CD4-positive, CD25-positive, alpha-beta regulatory T cell (primary cell): ENCODE measurements around the gene TMEM258. TPM values are rescaled to one million over a fixed set of nuclear protein-coding genes. Genes with fewer than 3 reads are reported as not detected.

Source experiments
- ATAC-seq, 2 donors: fragments of 150-1000 bp; cut with Tn5 transposase; one replicate each; pipeline ENCODE4 v1.10.0; 2021; ENCODE audit warnings: low read depth in 2 of 2, moderate number of reproducible peaks in 2 of 2, moderate library complexity in 1 of 2
- DNase-seq, 3 donors: peaks; one replicate each; pipeline versions ENCODE4 v3.0.0 to v3.0.0-alpha.2; 2012 to 2022; ENCODE audit warnings: mixed read lengths in 1 of 3
- H3K27ac ChIP-seq: one replicate; pipeline ENCODE4 v1.7.0; 2013; ENCODE audit warnings: mild to moderate bottlenecking, low read length; ENCODE audit not compliant: insufficient read depth, poor library complexity, severe bottlenecking
- H3K27me3 ChIP-seq: one replicate; pipeline ENCODE4 v1.7.0; 2013; ENCODE audit warnings: low read length; ENCODE audit not compliant: control insufficient read depth, insufficient read depth
- H3K36me3 ChIP-seq: one replicate; pipeline ENCODE4 v1.7.0; 2013; ENCODE audit warnings: mild to moderate bottlenecking, low read length, moderate library complexity; ENCODE audit not compliant: control insufficient read depth, insufficient read depth
- H3K4me1 ChIP-seq: 2 replicates; pipeline ENCODE4 v1.7.0; 2013; ENCODE audit warnings: mild to moderate bottlenecking, low read length; ENCODE audit not compliant: insufficient read depth, control insufficient read depth, poor library complexity, severe bottlenecking
- H3K4me3 ChIP-seq: one replicate; pipeline ENCODE4 v1.7.0; 2013; ENCODE audit warnings: low read depth, mild to moderate bottlenecking, low read length, moderate library complexity
- H3K9me3 ChIP-seq, 2 experiments: 1 replicate in 1 of 2; 2 replicates in 1 of 2; pipeline ENCODE4 v1.7.0; 2013; ENCODE audit warnings: low read length in 2 of 2, mild to moderate bottlenecking in 1 of 2, moderate library complexity in 1 of 2; ENCODE audit not compliant: control insufficient read depth in 2 of 2
- H3K27ac Mint-ChIP-seq, 3 donors: one replicate each; pipeline ENCODE4 v1.8.0; 2020 to 2022; ENCODE audit warnings: mild to moderate bottlenecking in 3 of 3, mixed read lengths in 3 of 3, moderate library complexity in 2 of 3
- H3K27me3 Mint-ChIP-seq: one replicate; pipeline ENCODE4 v1.8.0; 2022; ENCODE audit warnings: mild to moderate bottlenecking, mixed read lengths
- H3K36me3 Mint-ChIP-seq: one replicate; pipeline ENCODE4 v1.8.0; 2020; ENCODE audit warnings: mixed read lengths
- H3K4me1 Mint-ChIP-seq, 4 donors: one replicate each; pipeline ENCODE4 v1.8.0; 2020 to 2022; ENCODE audit warnings: mixed read lengths in 4 of 4, mild to moderate bottlenecking in 1 of 4
- H3K4me3 Mint-ChIP-seq, 4 donors: one replicate each; pipeline ENCODE4 v1.8.0; 2020 to 2022; ENCODE audit warnings: mild to moderate bottlenecking in 4 of 4, mixed read lengths in 4 of 4, moderate library complexity in 3 of 4
- H3K9me3 Mint-ChIP-seq, 7 donors: one replicate each; pipeline ENCODE4 v1.8.0; 2020 to 2022; ENCODE audit warnings: mixed read lengths in 7 of 7, mild to moderate bottlenecking in 3 of 7, moderate library complexity in 2 of 7
- polyA plus RNA-seq, 4 donors: library from polyadenylated mRNA; unstranded; fragments of 300-500 nt; fragmentation: Illumina TruSeq; gene quantifications; one replicate each; pipeline ENCODE4 v1.2.3, GENCODE V29; 2021
- total RNA-seq: library from RNA; stranded (reverse); gene quantifications from one replicate; pipeline ENCODE4 v1.2.3, GENCODE V29; 2022

Gene TMEM258
- total and polyA plus RNA-seq, 5 donors from 2014 or later = 71.7 to 283 (median 219) TPM

- Histone ChIP-seq H3K4me1 (peaks cover 30% of the 10 kb centered on the region), H3K36me3 (no peaks in the 10 kb centered on the region), H3K27me3 (peaks cover 4% of the 10 kb centered on the region), H3K27ac (no peak overlapping the region), H3K4me3 (no peak overlapping the region), H3K9me3 (no peaks in the 10 kb centered on the region)
- Mint-ChIP-seq H3K27me3 (peaks cover 64% of the 10 kb centered on the region), H3K4me3 (peak overlapping the region in 1 of 4 donors; percentile 62), H3K9me3 (no peaks in the 10 kb centered on the region), H3K27ac (no peak overlapping the region), H3K4me1 (peaks cover 4 to 31% (median 5%) of the 10 kb centered on the region in 4 donors), H3K36me3 (no peaks in the 10 kb centered on the region)
- ATAC-seq (no peak), DNase-seq (no peak)
Measured at GRCh38 chr11:61829806-61830205, 37.4 kb upstream of the TMEM258 start.

DNA sequence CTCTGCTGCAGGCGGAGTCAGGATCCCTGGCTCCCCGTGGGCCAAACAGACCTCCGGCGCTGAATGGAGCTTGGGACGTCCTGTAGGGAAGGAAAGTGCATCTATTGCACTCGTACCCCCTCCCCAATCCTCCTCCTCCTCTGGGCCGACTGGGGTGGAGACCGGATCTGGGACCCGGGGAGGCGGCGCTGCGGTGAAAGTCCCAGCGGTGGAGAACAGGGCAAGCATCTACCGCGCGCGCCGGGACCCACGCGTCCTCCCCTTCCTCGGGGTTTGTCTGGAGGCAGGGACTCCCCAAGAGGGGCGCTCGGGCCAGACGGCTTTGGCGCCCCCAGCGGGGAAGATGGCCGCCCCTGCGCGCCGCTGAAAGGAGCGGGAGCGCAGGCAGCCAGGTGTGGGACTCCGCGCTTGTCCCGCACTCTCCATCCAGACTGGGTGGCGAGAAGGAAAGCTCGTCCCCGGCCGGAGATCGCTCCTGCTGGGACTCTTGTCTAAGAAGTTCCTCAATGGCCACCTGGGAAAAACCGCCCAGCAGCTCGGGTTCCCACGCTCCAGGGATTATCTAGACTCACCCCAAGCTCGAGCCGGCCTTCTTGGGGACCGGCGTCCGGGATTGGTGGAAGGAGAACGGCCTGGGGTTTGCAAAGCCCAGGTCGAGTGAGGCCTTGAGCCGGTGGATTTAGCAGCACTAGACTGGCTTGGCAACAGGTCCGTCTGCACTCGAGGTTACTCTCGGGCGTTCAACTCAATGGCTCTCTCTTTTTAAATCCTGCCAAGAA lies 36.4 kb upstream of the TMEM258 start:
- H3K4me1 ChIP-seq = peaks cover 21% of the 10 kb centered on the region

DNA sequence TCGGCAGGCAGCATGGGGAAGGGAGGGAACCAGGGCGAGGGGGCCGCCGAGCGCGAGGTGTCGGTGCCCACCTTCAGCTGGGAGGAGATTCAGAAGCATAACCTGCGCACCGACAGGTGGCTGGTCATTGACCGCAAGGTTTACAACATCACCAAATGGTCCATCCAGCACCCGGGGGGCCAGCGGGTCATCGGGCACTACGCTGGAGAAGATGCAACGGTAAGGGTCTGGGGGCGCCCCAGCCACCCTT lies 35.9 kb upstream of the TMEM258 start:
- Mint-ChIP-seq H3K27ac (no peak overlapping the region), H3K27me3 (peaks cover 73% of the 10 kb centered on the region)
- peaks cover 21% of the 10 kb centered on the region for H3K4me1 ChIP-seq

More for the DNA sequence above, 36.4 kb upstream of the TMEM258 start:
- no peaks in the 10 kb centered on the region for H3K9me3 ChIP-seq
- Mint-ChIP-seq H3K27me3 (peaks cover 71% of the 10 kb centered on the region), H3K36me3 (no peaks in the 10 kb centered on the region), H3K4me3 (peak overlapping the region in 3 of 4 donors; percentile 62 to 77 (median 74)), H3K9me3 (peaks cover 0 to 1% (median 0%) of the 10 kb centered on the region in 7 donors), H3K27ac (peak overlapping the region in 1 of 3 donors; percentile 62), H3K4me1 (peaks cover 3 to 22% (median 5%) of the 10 kb centered on the region in 4 donors)
- DNase-seq = peak in 1 of 3 donors; percentile 33
- H3K4me3 ChIP-seq = no peak overlapping the region
- H3K27me3 ChIP-seq = peaks cover 4% of the 10 kb centered on the region
- H3K36me3 ChIP-seq = no peaks in the 10 kb centered on the region
- ATAC-seq = no peak
- H3K27ac ChIP-seq = no peak overlapping the region

GRCh38 chr11:61827571-61828378 lies 35.4 kb upstream of the TMEM258 start, which contains the start of gene FADS2:
FADS2 (plus strand) TSS chr11:61828300; CDS start chr11:61828391, 91 bp downstream.
- peaks cover 4% of the 10 kb centered on the region for H3K27me3 ChIP-seq
- Mint-ChIP-seq H3K4me3 (peak within 1 kb of the TSS; percentile 35 to 77 (median 68)), H3K27me3 (peaks cover 78% of the 10 kb centered on the region), H3K27ac (peak within 1 kb of the TSS in 2 of 3 donors; percentile 43 to 62), H3K36me3 (no peaks in the 10 kb centered on the region), H3K9me3 (peaks cover 0 to 1% (median 0%) of the 10 kb centered on the region in 7 donors), H3K4me1 (peaks cover 0 to 16% (median 3%) of the 10 kb centered on the region in 4 donors)
- no peak within 1 kb of the TSS for H3K27ac ChIP-seq
- DNase-seq (peak in 1 of 3 donors; percentile 80), ATAC-seq (peak; percentile 31 to 54)
- H3K36me3 ChIP-seq = no peaks in the 10 kb centered on the region
- no peaks in the 10 kb centered on the region for H3K9me3 ChIP-seq
- no peak within 1 kb of the TSS for H3K4me3 ChIP-seq
- peaks cover 21% of the 10 kb centered on the region for H3K4me1 ChIP-seq

More for the DNA sequence above, 35.9 kb upstream of the TMEM258 start:
- Histone ChIP-seq H3K27ac (no peak overlapping the region), H3K27me3 (peaks cover 4% of the 10 kb centered on the region), H3K9me3 (no peaks in the 10 kb centered on the region), H3K4me3 (no peak overlapping the region), H3K36me3 (no peaks in the 10 kb centered on the region)
- peak overlapping the region in 3 of 4 donors; percentile 62 to 77 (median 74) for H3K4me3 Mint-ChIP-seq
- H3K36me3 Mint-ChIP-seq = no peaks in the 10 kb centered on the region
- DNase-seq (no peak), ATAC-seq (no peak)
- H3K9me3 Mint-ChIP-seq = peaks cover 0 to 1% (median 0%) of the 10 kb centered on the region in 7 donors
- H3K4me1 Mint-ChIP-seq = peaks cover 0 to 18% (median 3%) of the 10 kb centered on the region in 4 donors

GRCh38 chr11:61826930-61827570 lies 34.7 kb upstream of the TMEM258 start:
- H3K9me3 Mint-ChIP-seq = peaks cover 0 to 1% (median 0%) of the 10 kb centered on the region in 7 donors

DNA sequence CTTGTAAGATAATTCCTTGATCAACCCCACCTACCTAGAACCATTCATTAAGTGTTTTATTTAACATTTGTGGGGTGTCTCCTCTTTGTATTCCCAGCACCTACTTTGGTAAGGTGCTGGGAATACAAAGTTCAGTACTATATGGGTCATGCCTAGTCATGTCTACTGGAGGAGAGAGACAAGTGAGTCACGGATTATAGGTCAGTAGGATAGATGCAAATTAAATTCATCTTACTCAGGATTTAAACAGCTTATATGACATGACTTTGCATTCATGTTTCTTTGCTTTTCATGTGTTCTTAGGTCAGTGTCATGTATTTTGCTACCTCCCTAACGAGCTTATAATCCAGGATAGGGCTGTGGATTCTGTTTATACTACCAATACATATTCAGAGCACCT lies 27.8 kb upstream of the TMEM258 start:
- Histone ChIP-seq H3K9me3 (no peaks in the 10 kb centered on the region), H3K27ac (no peak overlapping the region), H3K27me3 (peaks cover 4% of the 10 kb centered on the region), H3K4me1 (peaks cover 22% of the 10 kb centered on the region), H3K36me3 (no peaks in the 10 kb centered on the region), H3K4me3 (no peak overlapping the region)
- ATAC-seq = no peak
- Mint-ChIP-seq H3K27ac (no peak overlapping the region), H3K4me3 (no peak overlapping the region), H3K27me3 (peaks cover 69% of the 10 kb centered on the region), H3K36me3 (no peaks in the 10 kb centered on the region), H3K4me1 (peaks cover 0 to 12% (median 6%) of the 10 kb centered on the region in 4 donors), H3K9me3 (peaks cover 0 to 1% (median 0%) of the 10 kb centered on the region in 7 donors)
- no peak for DNase-seq

More at GRCh38 chr11:61826930-61827570, 34.7 kb upstream of the TMEM258 start:
- Mint-ChIP-seq H3K4me3 (peak overlapping the region; percentile 35 to 75 (median 52)), H3K27ac (peak overlapping the region in 1 of 3 donors; percentile 43), H3K27me3 (peaks cover 82% of the 10 kb centered on the region), H3K4me1 (peaks cover 0 to 16% (median 3%) of the 10 kb centered on the region in 4 donors), H3K36me3 (no peaks in the 10 kb centered on the region)
- Histone ChIP-seq H3K27ac (no peak overlapping the region), H3K4me3 (no peak overlapping the region), H3K27me3 (peaks cover 4% of the 10 kb centered on the region), H3K4me1 (peaks cover 21% of the 10 kb centered on the region), H3K36me3 (no peaks in the 10 kb centered on the region), H3K9me3 (no peaks in the 10 kb centered on the region)
- no peak for DNase-seq
- ATAC-seq = no peak

DNA sequence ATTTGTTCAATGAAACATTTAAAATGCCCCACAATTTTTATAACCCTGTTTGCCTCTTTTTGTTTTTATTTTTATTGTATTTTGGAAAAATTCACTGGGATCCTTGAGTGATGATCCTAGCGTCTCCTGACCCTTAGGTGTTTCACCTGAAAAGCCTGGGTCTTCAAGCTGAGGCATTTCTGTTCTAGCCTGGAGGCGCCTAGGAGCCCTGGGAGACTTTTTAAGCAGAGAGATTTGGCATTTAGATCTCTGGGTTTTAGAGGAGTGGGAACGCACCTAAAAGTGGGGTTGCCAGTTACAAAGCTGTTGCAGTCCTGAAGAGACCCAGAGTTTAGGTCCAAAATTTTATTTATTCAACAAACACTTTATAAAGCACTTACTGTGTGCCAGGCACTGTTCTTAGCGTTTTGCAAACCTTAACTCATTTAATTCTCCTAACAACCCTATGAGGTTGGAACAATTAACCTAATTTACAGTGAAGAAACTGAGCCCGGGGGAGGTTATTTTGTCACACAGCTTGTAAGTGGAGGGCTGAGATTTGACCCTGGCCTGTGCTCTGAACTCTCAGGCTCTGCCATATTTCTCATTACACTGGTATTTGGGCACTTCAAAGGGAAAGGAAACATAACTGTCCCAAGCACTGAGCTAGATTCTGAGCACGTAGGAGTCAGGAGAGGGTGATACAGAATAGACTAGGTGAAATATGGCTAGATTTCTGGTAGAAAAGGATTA lies 25.2 kb upstream of the TMEM258 start:
- H3K27ac Mint-ChIP-seq = peak overlapping the region in 1 of 3 donors; percentile 38
- peak overlapping the region; percentile 72 to 88 (median 84) for H3K4me3 Mint-ChIP-seq
- H3K27ac ChIP-seq = no peak overlapping the region
- H3K4me3 ChIP-seq = no peak overlapping the region
- no peaks in the 10 kb centered on the region for H3K9me3 Mint-ChIP-seq
- no peaks in the 10 kb centered on the region for H3K36me3 Mint-ChIP-seq
- H3K9me3 ChIP-seq = no peaks in the 10 kb centered on the region
- no peaks in the 10 kb centered on the region for H3K36me3 ChIP-seq
- DNase-seq (no peak), ATAC-seq (no peak)
- peaks cover 0 to 20% (median 9%) of the 10 kb centered on the region in 4 donors for H3K4me1 Mint-ChIP-seq
- peaks cover 28% of the 10 kb centered on the region for H3K4me1 ChIP-seq
- H3K27me3 Mint-ChIP-seq = peaks cover 71% of the 10 kb centered on the region
- peaks cover 4% of the 10 kb centered on the region for H3K27me3 ChIP-seq
